ENCODE measurements around the gene APC2. TPM values are rescaled to one million over a fixed set of nuclear protein-coding genes. Genes with fewer than 3 reads are reported as not detected.

Gene APC2
- total RNA-seq, 2 experiments from 2014 or later, result 0.57 to 5.5 TPM

DNA sequence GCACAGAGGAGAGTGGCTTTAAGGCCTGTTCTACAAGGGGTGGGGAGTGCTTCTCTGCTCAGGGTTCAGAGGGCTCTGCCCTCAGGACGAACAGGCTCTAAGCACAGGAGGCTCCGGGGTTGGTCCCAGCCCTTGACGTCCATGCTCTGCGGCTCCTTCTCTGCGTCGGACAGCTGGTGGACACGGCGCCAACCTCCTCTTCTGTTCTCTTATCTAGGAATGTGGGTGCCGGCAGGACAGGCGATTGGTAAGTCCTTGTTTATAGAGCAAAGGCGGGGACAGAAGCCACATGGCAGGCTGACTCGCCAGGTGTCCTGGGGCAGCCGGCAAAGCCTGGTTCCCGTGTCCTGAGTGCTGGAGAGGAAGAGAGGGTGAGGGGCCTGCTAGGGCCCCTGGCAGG lies 20.2 kb upstream of the APC2 start:
- no peaks in the 10 kb centered on the region for H3K9me3 ChIP-seq (ENCODE audit: low read length)
- no peaks in the 10 kb centered on the region for H3K4me1 ChIP-seq (ENCODE audit: insufficient read depth, low read length, poor library complexity, severe bottlenecking)
- H2AFZ ChIP-seq (ENCODE audit: low read length), result no peak overlapping the region
- H3K4me2 ChIP-seq (ENCODE audit: low read length), result no peak overlapping the region
- no peak overlapping the region for H3K4me3 ChIP-seq (ENCODE audit: low read depth, low read length, poor library complexity, severe bottlenecking)
- peaks cover 5% of the 10 kb centered on the region; the same call in 1 of the 2 replicates for H4K20me1 ChIP-seq (ENCODE audit: insufficient read depth, low read length)
- POLR2A ChIA-PET, result no interaction called here
- H3K27ac ChIP-seq (ENCODE audit: low read depth, low read length, poor library complexity, severe bottlenecking), result no peak overlapping the region
- CTCF ChIA-PET (ENCODE audit: unreplicated experiment), result no interaction called here
- no TSS peak for BruUV-seq (replicated peaks)
- H3K36me3 ChIP-seq (ENCODE audit: insufficient read depth, low read length), result peaks cover 94% of the 10 kb centered on the region
- no peak for DNase-seq (ENCODE audit: low spot score)
- TF ChIP-seq EZH2phosphoT487 (IDR thresholded peaks at IDR 0.05; ENCODE audit: borderline replicate concordance, low read depth, low read length), result no peak
- TF ChIP-seq, protein P1, sequence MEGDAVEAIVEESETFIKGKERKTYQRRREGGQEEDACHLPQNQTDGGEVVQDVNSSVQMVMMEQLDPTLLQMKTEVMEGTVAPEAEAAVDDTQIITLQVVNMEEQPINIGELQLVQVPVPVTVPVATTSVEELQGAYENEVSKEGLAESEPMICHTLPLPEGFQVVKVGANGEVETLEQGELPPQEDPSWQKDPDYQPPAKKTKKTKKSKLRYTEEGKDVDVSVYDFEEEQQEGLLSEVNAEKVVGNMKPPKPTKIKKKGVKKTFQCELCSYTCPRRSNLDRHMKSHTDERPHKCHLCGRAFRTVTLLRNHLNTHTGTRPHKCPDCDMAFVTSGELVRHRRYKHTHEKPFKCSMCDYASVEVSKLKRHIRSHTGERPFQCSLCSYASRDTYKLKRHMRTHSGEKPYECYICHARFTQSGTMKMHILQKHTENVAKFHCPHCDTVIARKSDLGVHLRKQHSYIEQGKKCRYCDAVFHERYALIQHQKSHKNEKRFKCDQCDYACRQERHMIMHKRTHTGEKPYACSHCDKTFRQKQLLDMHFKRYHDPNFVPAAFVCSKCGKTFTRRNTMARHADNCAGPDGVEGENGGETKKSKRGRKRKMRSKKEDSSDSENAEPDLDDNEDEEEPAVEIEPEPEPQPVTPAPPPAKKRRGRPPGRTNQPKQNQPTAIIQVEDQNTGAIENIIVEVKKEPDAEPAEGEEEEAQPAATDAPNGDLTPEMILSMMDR (conservative IDR thresholded peaks at IDR 0.05; ENCODE audit: low read length), result no peak
- H3K79me2 ChIP-seq (ENCODE audit: insufficient read depth, low read depth, low read length), result no peaks in the 10 kb centered on the region
- intact Hi-C loops (cut with micrococcal nuclease; ENCODE audit: unreplicated experiment), result no loop called here
- no peaks in the 10 kb centered on the region for H3K9me2 ChIP-seq (ENCODE audit: insufficient read depth, low read length)

DNA sequence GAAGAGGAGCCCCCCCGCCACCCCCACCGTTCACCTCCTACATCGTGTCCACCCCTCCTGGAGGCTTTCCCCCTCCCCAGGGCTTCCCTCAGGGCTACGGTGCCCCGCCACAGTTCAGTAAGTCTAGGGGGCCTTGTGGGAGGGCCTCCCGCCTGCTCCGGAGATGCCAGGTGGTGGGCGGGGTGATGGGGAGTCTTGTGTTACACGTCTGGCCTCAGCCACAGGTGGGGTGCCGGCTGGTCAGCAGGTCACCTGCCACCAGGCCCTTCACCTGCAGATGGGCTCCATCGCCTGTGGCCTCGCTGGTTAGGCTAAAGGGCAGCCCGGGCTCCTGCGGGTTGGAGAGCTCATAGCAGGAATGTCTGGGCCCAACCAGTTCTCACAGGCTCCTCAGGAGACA lies 19.7 kb upstream of the APC2 start:
- POLR2A ChIA-PET, result no interaction called here
- Histone ChIP-seq H2AFZ (ENCODE audit: low read length) (no peak overlapping the region), H3K9me2 (ENCODE audit: insufficient read depth, low read length) (no peaks in the 10 kb centered on the region), H3K79me2 (ENCODE audit: insufficient read depth, low read depth, low read length) (no peaks in the 10 kb centered on the region), H3K4me1 (ENCODE audit: insufficient read depth, low read length, poor library complexity, severe bottlenecking) (no peaks in the 10 kb centered on the region), H3K27ac (ENCODE audit: low read depth, low read length, poor library complexity, severe bottlenecking) (no peak overlapping the region), H3K4me2 (ENCODE audit: low read length) (no peak overlapping the region), H4K20me1 (ENCODE audit: insufficient read depth, low read length) (0 out of 2 replicates have a peak, but pooled peaks cover under 1% of the 10 kb centered on the region), H3K36me3 (ENCODE audit: insufficient read depth, low read length) (peaks cover 94% of the 10 kb centered on the region), H3K9me3 (ENCODE audit: low read length) (no peaks in the 10 kb centered on the region), H3K4me3 (ENCODE audit: low read depth, low read length, poor library complexity, severe bottlenecking) (no peak overlapping the region)
- no peak for TF ChIP-seq EZH2phosphoT487 (IDR thresholded peaks at IDR 0.05; ENCODE audit: borderline replicate concordance, low read depth, low read length)
- TF ChIP-seq, protein P1 (conservative IDR thresholded peaks at IDR 0.05; ENCODE audit: low read length), result no peak
- intact Hi-C loops (cut with micrococcal nuclease; ENCODE audit: unreplicated experiment), result no loop called here
- CTCF ChIA-PET (ENCODE audit: unreplicated experiment), result no interaction called here
- BruUV-seq (replicated peaks), result no TSS peak
- DNase-seq (ENCODE audit: low spot score), result no peak

DNA sequence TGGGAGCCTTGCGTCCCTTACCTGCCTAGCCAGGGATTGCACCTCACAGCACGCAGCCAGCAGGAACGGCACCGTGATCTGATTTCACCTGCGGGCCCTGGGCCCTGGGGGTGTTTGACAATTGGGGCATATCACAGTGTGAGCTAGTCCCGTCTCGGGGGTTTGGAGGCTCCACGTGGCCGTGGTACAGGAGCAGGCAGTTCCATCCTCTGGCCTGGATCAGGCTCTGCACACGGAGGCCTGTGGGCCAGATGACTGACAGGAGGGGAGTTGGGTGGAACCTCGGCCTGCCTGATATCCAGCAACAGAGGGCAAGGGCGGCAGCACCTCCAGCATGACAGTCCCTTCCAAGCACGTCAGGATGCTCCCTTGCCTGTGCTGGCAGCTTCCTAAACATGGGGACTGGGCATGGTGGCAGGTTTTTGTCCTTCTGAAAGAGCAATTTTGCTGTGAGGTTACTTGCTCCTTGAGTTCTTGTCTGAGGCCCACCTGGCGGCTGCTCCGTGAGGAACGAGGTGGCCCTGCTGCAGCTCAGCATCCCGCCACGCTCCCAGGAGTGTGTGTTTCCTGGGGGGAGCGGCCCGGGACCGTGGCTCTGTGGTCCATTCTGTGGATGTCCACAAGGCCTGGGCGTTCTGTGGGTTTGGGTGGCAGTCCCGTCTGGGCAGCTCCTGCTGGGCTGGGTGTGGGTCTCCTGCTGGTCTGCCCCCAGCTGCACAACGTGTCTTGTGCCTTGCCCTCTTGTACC lies 18.0 kb upstream of the APC2 start:
- intact Hi-C loops (cut with micrococcal nuclease; ENCODE audit: unreplicated experiment), result no loop called here
- Histone ChIP-seq H3K9me3 (ENCODE audit: low read length) (no peaks in the 10 kb centered on the region), H3K4me1 (ENCODE audit: insufficient read depth, low read length, poor library complexity, severe bottlenecking) (no peaks in the 10 kb centered on the region), H4K20me1 (ENCODE audit: insufficient read depth, low read length) (no peaks in the 10 kb centered on the region), H3K36me3 (ENCODE audit: insufficient read depth, low read length) (peaks cover 83% of the 10 kb centered on the region), H3K27ac (ENCODE audit: low read depth, low read length, poor library complexity, severe bottlenecking) (no peak overlapping the region), H3K4me2 (ENCODE audit: low read length) (no peak overlapping the region), H3K9me2 (ENCODE audit: insufficient read depth, low read length) (no peaks in the 10 kb centered on the region), H2AFZ (ENCODE audit: low read length) (no peak overlapping the region), H3K4me3 (ENCODE audit: low read depth, low read length, poor library complexity, severe bottlenecking) (no peak overlapping the region), H3K79me2 (ENCODE audit: insufficient read depth, low read depth, low read length) (no peaks in the 10 kb centered on the region)
- DNase-seq (ENCODE audit: low spot score), result no peak
- CTCF ChIA-PET (ENCODE audit: unreplicated experiment), result no interaction called here
- no peak for TF ChIP-seq EZH2phosphoT487 (IDR thresholded peaks at IDR 0.05; ENCODE audit: borderline replicate concordance, low read depth, low read length)
- TF ChIP-seq, protein P1 (conservative IDR thresholded peaks at IDR 0.05; ENCODE audit: low read length), result no peak
- BruUV-seq (replicated peaks), result no TSS peak
- POLR2A ChIA-PET, result no interaction called here
